Ovary (tissue), 3 donors: Measurements from ENCODE around the gene CELF4.

ENCODE experiments used
- EP300 ChIP-seq: sonication (generic); formaldehyde crosslinking; IDR thresholded peaks from one replicate; pipeline ENCODE4 v1.6.1; 2017; ENCODE audit warnings: antibody characterized with exemption
- POLR2A ChIP-seq: fragments of 450-650 bp; IDR thresholded peaks from one replicate; pipeline ENCODE4 v1.6.1; 2017; ENCODE audit warnings: antibody characterized with exemption, mild to moderate bottlenecking, moderate library complexity
- TF ChIP-seq, protein P1 (sequence below), 3 donors: fragments of 450-650 bp in 2 of 3; fragments of 200-600 bp in 1 of 3; IDR thresholded peaks; one replicate each; pipeline versions ENCODE4 v1.5.1 to v1.8.0; 2016 to 2022; ENCODE audit warnings: antibody characterized with exemption in 3 of 3, mild to moderate bottlenecking in 1 of 3
- donor health status: DM: no; HTN: no; CAD: no.

- TF ChIP-seq, protein P1, sequence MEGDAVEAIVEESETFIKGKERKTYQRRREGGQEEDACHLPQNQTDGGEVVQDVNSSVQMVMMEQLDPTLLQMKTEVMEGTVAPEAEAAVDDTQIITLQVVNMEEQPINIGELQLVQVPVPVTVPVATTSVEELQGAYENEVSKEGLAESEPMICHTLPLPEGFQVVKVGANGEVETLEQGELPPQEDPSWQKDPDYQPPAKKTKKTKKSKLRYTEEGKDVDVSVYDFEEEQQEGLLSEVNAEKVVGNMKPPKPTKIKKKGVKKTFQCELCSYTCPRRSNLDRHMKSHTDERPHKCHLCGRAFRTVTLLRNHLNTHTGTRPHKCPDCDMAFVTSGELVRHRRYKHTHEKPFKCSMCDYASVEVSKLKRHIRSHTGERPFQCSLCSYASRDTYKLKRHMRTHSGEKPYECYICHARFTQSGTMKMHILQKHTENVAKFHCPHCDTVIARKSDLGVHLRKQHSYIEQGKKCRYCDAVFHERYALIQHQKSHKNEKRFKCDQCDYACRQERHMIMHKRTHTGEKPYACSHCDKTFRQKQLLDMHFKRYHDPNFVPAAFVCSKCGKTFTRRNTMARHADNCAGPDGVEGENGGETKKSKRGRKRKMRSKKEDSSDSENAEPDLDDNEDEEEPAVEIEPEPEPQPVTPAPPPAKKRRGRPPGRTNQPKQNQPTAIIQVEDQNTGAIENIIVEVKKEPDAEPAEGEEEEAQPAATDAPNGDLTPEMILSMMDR (IDR thresholded peaks at IDR 0.05), result no peak
- TF ChIP-seq POLR2A (no peak), EP300 (no peak)
Observed at GRCh38 chr18:37564711-37565100, 892 bp downstream of the CELF4 start.
